ENCODE results near the gene MGP. TPM values are rescaled to one million over a fixed set of nuclear protein-coding genes. Genes with fewer than 3 reads are reported as not detected.

MGP gene
- total RNA-seq (2014; rRNA removed; shearing (Covaris generic)): not detected in 2 replicates
- not detected in 2 replicates for polyA plus RNA-seq (2014; cell fraction: nucleus; rRNA removed)

GRCh38 chr12:14885718-14886221 is at the start of gene MGP:
MGP (minus strand) TSS chr12:14885854; CDS start chr12:14885791, 63 bp downstream.
- no peak for DNase-seq (ENCODE audit: extremely low read depth, low read depth)

GRCh38 chr12:14935031-14935430 is 49.4 kb upstream of the MGP start:
- no peak for DNase-seq (ENCODE audit: extremely low read depth, low read depth)

GRCh38 chr12:14934511-14934910 is 48.9 kb upstream of the MGP start:
- no peak for DNase-seq (ENCODE audit: extremely low read depth, low read depth)

GRCh38 chr12:14931791-14932560 is 46.3 kb upstream of the MGP start:
- DNase-seq (ENCODE audit: extremely low read depth, low read depth): no peak

GRCh38 chr12:14931359-14931758 is 45.7 kb upstream of the MGP start:
- DNase-seq (ENCODE audit: extremely low read depth, low read depth): no peak

GRCh38 chr12:14930299-14930698 is 44.6 kb upstream of the MGP start:
- DNase-seq (ENCODE audit: extremely low read depth, low read depth): no peak

- no peak for DNase-seq (ENCODE audit: extremely low read depth, low read depth)
These were observed 43.3 kb upstream of the MGP start for GRCh38 chr12:14928931-14929330.

- no peak for DNase-seq (ENCODE audit: extremely low read depth, low read depth)
These were observed 41.6 kb upstream of the MGP start for GRCh38 chr12:14927267-14927666.

- no peak for DNase-seq (ENCODE audit: extremely low read depth, low read depth)
These were observed 38.9 kb upstream of the MGP start for GRCh38 chr12:14924541-14924940.

- DNase-seq (ENCODE audit: extremely low read depth, low read depth): no peak
These were observed 38.3 kb upstream of the MGP start for GRCh38 chr12:14923944-14924343.

GRCh38 chr12:14921218-14921617 is 35.6 kb upstream of the MGP start:
- DNase-seq (ENCODE audit: extremely low read depth, low read depth): no peak

GRCh38 chr12:14920475-14921126 is 34.9 kb upstream of the MGP start:
- DNase-seq (ENCODE audit: extremely low read depth, low read depth): no peak

GRCh38 chr12:14919455-14919854 is 33.8 kb upstream of the MGP start:
- no peak for DNase-seq (ENCODE audit: extremely low read depth, low read depth)

GRCh38 chr12:14915736-14916135 is 30.1 kb upstream of the MGP start:
- no peak for DNase-seq (ENCODE audit: extremely low read depth, low read depth)

- no peak for DNase-seq (ENCODE audit: extremely low read depth, low read depth)
These were observed 27.7 kb upstream of the MGP start for GRCh38 chr12:14913381-14913781.

- no peak for DNase-seq (ENCODE audit: extremely low read depth, low read depth)
These were observed 25.5 kb upstream of the MGP start for GRCh38 chr12:14911131-14911530.

GRCh38 chr12:14910090-14910915 is 24.6 kb upstream of the MGP start:
- no peak for DNase-seq (ENCODE audit: extremely low read depth, low read depth)

GRCh38 chr12:14907953-14908352 is 22.3 kb upstream of the MGP start:
- DNase-seq (ENCODE audit: extremely low read depth, low read depth): no peak

GRCh38 chr12:14906114-14906513 is 20.5 kb upstream of the MGP start:
- no peak for DNase-seq (ENCODE audit: extremely low read depth, low read depth)

- no peak for DNase-seq (ENCODE audit: extremely low read depth, low read depth)
These were observed 19.8 kb upstream of the MGP start for GRCh38 chr12:14905269-14906004.

Data from NCI-H460 (cell line).